HFF-Myc (cell line): ENCODE results near the gene USP3.
A peak's percentile ranks its signal among the peaks of the same experiment; 100 is the strongest.

Experiments
- DNase-seq: peaks from one replicate; pipeline ENCODE4 v3.0.0-alpha.2; 2011; ENCODE audit warnings: low read depth; ENCODE audit errors: extremely low read depth
- H3K4me3 ChIP-seq: replicated peaks from 2 replicates; pipeline ENCODE4 v1.5.1; 2011; ENCODE audit warnings: low read depth, mild to moderate bottlenecking, control low read depth, low read length
- CTCF ChIP-seq: IDR thresholded peaks from 2 replicates; pipeline ENCODE4 v1.5.1; 2012; ENCODE audit warnings: mild to moderate bottlenecking, low read depth, low read length, control low read depth; ENCODE audit errors: missing control alignments

USP3 gene

GRCh38 chr15:63504247-63504978 lies at the start of gene USP3:
TSS of gene USP3 (plus strand) at chr15:63504593. CDS start at chr15:63504740, 147 bp downstream.
- peak; percentile 81 for DNase-seq
- peak within 1 kb of the TSS; percentile 87 for H3K4me3 ChIP-seq
- no peak for TF ChIP-seq CTCF

- no peak for TF ChIP-seq CTCF
- no peak overlapping the region for H3K4me3 ChIP-seq
- DNase-seq = no peak
Observed at GRCh38 chr15:63456258-63456657, 48.1 kb upstream of the USP3 start.

- no peak for DNase-seq
- no peak overlapping the region for H3K4me3 ChIP-seq
- TF ChIP-seq CTCF = no peak
Observed at GRCh38 chr15:63457379-63457778, 47.0 kb upstream of the USP3 start.

GRCh38 chr15:63458026-63458425 lies 46.4 kb upstream of the USP3 start:
- DNase-seq = no peak
- no peak for TF ChIP-seq CTCF
- H3K4me3 ChIP-seq = no peak overlapping the region

- no peak for TF ChIP-seq CTCF
- H3K4me3 ChIP-seq = no peak overlapping the region
- no peak for DNase-seq
Observed at GRCh38 chr15:63458794-63459395, 45.5 kb upstream of the USP3 start.

- no peak for TF ChIP-seq CTCF
- no peak overlapping the region for H3K4me3 ChIP-seq
Observed at GRCh38 chr15:63460210-63461155, 43.9 kb upstream of the USP3 start.

More at GRCh38 chr15:63460210-63461155, 43.9 kb upstream of the USP3 start:
- no peak for DNase-seq
